HUES64 (cell line): ENCODE results near the gene HRH1.
"Not testable (repeated sequence)": the region's sequence is repeated elsewhere in the genome, so short reads cannot be mapped to it uniquely, and the experiment has no call there.

Source experiments
- H3K27ac ChIP-seq: 2 replicates; pipeline ENCODE4 v1.7.0; 2013; ENCODE audit warnings: low read depth, low read length, inconsistent platforms
- H3K27me3 ChIP-seq: 2 replicates; pipeline ENCODE4 v1.6.1; 2013; ENCODE audit warnings: mild to moderate bottlenecking, low read length; ENCODE audit not compliant: insufficient read depth
- H3K36me3 ChIP-seq: 2 replicates; pipeline ENCODE4 v1.6.1; 2013; ENCODE audit warnings: mild to moderate bottlenecking, low read length; ENCODE audit not compliant: insufficient read depth
- H3K4me1 ChIP-seq: 2 replicates; pipeline ENCODE4 v1.6.1; 2013; ENCODE audit warnings: mild to moderate bottlenecking, low read length, moderate library complexity; ENCODE audit not compliant: insufficient read depth
- H3K4me3 ChIP-seq: 2 replicates; pipeline ENCODE4 v1.5.1; 2013; ENCODE audit warnings: mild to moderate bottlenecking, low read length, moderate library complexity
- H3K9ac ChIP-seq: 2 replicates; pipeline ENCODE4 v1.6.1; 2013; ENCODE audit warnings: mild to moderate bottlenecking, low read depth, low read length
- H3K9me3 ChIP-seq: 2 replicates; pipeline ENCODE4 v1.6.1; 2013; ENCODE audit warnings: low read depth, low read length; ENCODE audit not compliant: insufficient read depth
- WGBS: fragments of 150-250, 120-280 bp; methylation state at CpG from one replicate; pipeline ENCODE4 v1.1.7; 2013; ENCODE audit warnings: missing lambda C conversion rate; 5-methylcytosine and 5-hydroxymethylcytosine counted together

HRH1 gene

GRCh38 chr3:11198070-11198469 is 43.8 kb downstream of the HRH1 start:
- Histone ChIP-seq H3K9me3 (no peaks in the 10 kb centered on the region), H3K4me3 (no peak overlapping the region), H3K36me3 (no peaks in the 10 kb centered on the region), H3K27ac (no peak overlapping the region), H3K9ac (no peak overlapping the region), H3K27me3 (no peaks in the 10 kb centered on the region), H3K4me1 (peaks cover 4% of the 10 kb centered on the region)
- WGBS: 73% methylated on average over 8 of the region's 8 CpGs

- Histone ChIP-seq H3K36me3 (no peaks in the 10 kb centered on the region), H3K4me3 (no peak overlapping the region), H3K9me3 (no peaks in the 10 kb centered on the region), H3K27me3 (no peaks in the 10 kb centered on the region), H3K4me1 (peaks cover 4% of the 10 kb centered on the region), H3K27ac (no peak overlapping the region), H3K9ac (no peak overlapping the region)
- WGBS: 89% methylated on average over 3 of the region's 4 CpGs
Observed at GRCh38 chr3:11198495-11198894, 44.2 kb downstream of the HRH1 start.

- Histone ChIP-seq H3K27ac (no peak overlapping the region), H3K27me3 (no peaks in the 10 kb centered on the region), H3K9me3 (no peaks in the 10 kb centered on the region)
Observed at GRCh38 chr3:11199902-11200845, 45.9 kb downstream of the HRH1 start.

GRCh38 chr3:11201251-11202019 is 47.1 kb downstream of the HRH1 start:
- Histone ChIP-seq H3K36me3 (no peaks in the 10 kb centered on the region), H3K9ac (no peak overlapping the region), H3K9me3 (no peaks in the 10 kb centered on the region), H3K4me3 (no peak overlapping the region), H3K27me3 (no peaks in the 10 kb centered on the region), H3K4me1 (peaks cover 4% of the 10 kb centered on the region), H3K27ac (no peak overlapping the region)
- 80% methylated on average over 6 of the region's 7 CpGs for WGBS

More at GRCh38 chr3:11199902-11200845, 45.9 kb downstream of the HRH1 start:
- 96% methylated on average over 4 of the region's 5 CpGs for WGBS
- H3K4me1 ChIP-seq: peaks cover 4% of the 10 kb centered on the region
- no peak overlapping the region for H3K9ac ChIP-seq
- no peaks in the 10 kb centered on the region for H3K36me3 ChIP-seq
- H3K4me3 ChIP-seq: no peak overlapping the region

- no peak overlapping the region for H3K4me3 ChIP-seq
- peaks cover 4% of the 10 kb centered on the region for H3K4me1 ChIP-seq
- H3K27me3 ChIP-seq: no peaks in the 10 kb centered on the region
- H3K9ac ChIP-seq: no peak overlapping the region
- 98% methylated on average over 2 of the region's 2 CpGs for WGBS
- H3K36me3 ChIP-seq: no peaks in the 10 kb centered on the region
- no peak overlapping the region for H3K27ac ChIP-seq
- no peaks in the 10 kb centered on the region for H3K9me3 ChIP-seq
Observed at GRCh38 chr3:11203961-11204360, 49.7 kb downstream of the HRH1 start.

GRCh38 chr3:11204697-11205348 is 50.5 kb downstream of the HRH1 start:
- Histone ChIP-seq H3K9me3 (no peaks in the 10 kb centered on the region), H3K27me3 (no peaks in the 10 kb centered on the region), H3K4me3 (no peak overlapping the region), H3K9ac (no peak overlapping the region), H3K36me3 (no peaks in the 10 kb centered on the region), H3K4me1 (peaks cover 4% of the 10 kb centered on the region), H3K27ac (no peak overlapping the region)
- 74% methylated on average over 10 of the region's 10 CpGs for WGBS

GRCh38 chr3:11205881-11206280 is 51.6 kb downstream of the HRH1 start:
- not testable (repeated sequence) for H3K27me3 ChIP-seq, H3K27ac ChIP-seq, H3K9ac ChIP-seq, H3K4me3 ChIP-seq, H3K36me3 ChIP-seq, H3K4me1 ChIP-seq, H3K9me3 ChIP-seq
- 93% methylated on average over 14 of the region's 14 CpGs for WGBS

GRCh38 chr3:11206316-11206715 is 52.0 kb downstream of the HRH1 start:
- Histone ChIP-seq H3K9ac (no peak overlapping the region), H3K9me3 (no peaks in the 10 kb centered on the region), H3K27me3 (no peaks in the 10 kb centered on the region), H3K4me3 (no peak overlapping the region), H3K4me1 (peaks cover 4% of the 10 kb centered on the region), H3K27ac (no peak overlapping the region), H3K36me3 (no peaks in the 10 kb centered on the region)
- WGBS: 91% methylated on average over 8 of the region's 8 CpGs

GRCh38 chr3:11206953-11207352 is 52.7 kb downstream of the HRH1 start:
- Histone ChIP-seq H3K4me1 (no peaks in the 10 kb centered on the region), H3K36me3 (no peaks in the 10 kb centered on the region), H3K27me3 (no peaks in the 10 kb centered on the region), H3K9me3 (no peaks in the 10 kb centered on the region), H3K4me3 (no peak overlapping the region), H3K9ac (no peak overlapping the region), H3K27ac (no peak overlapping the region)
- WGBS: 92% methylated on average over 8 of the region's 8 CpGs

- Histone ChIP-seq H3K9ac (no peak overlapping the region), H3K9me3 (no peaks in the 10 kb centered on the region), H3K4me1 (no peaks in the 10 kb centered on the region), H3K36me3 (no peaks in the 10 kb centered on the region), H3K4me3 (no peak overlapping the region), H3K27ac (no peak overlapping the region), H3K27me3 (no peaks in the 10 kb centered on the region)
- WGBS: 87% methylated on average over 9 of the region's 9 CpGs
Observed at GRCh38 chr3:11211531-11212298, 57.4 kb downstream of the HRH1 start.
